ENCODE measurements around the gene KRT13.

The KRT13 gene

GRCh38 chr17:41520821-41521521 is 15.6 kb upstream of the KRT13 start:
- no peak overlapping the region for H3K4me3 ChIP-seq (ENCODE audit: low read depth, low read length)

- H3K4me3 ChIP-seq (ENCODE audit: low read depth, low read length) = no peak overlapping the region
These were observed 14.3 kb upstream of the KRT13 start for GRCh38 chr17:41519501-41520224.

- H3K4me3 ChIP-seq (ENCODE audit: low read depth, low read length) = no peak within 1 kb of the TSS
These were observed 13.5 kb upstream of the KRT13 start, which contains the start of gene KRT15 for GRCh38 chr17:41518789-41519449. TSS of gene KRT15 (minus strand) at chr17:41518890. CDS start at chr17:41518827, 63 bp downstream.

- H3K4me3 ChIP-seq (ENCODE audit: low read depth, low read length) = no peak overlapping the region
These were observed 12.6 kb upstream of the KRT13 start for GRCh38 chr17:41518031-41518430.

GRCh38 chr17:41516830-41517283 is 11.4 kb upstream of the KRT13 start:
- no peak overlapping the region for H3K4me3 ChIP-seq (ENCODE audit: low read depth, low read length)

- H3K4me3 ChIP-seq (ENCODE audit: low read depth, low read length) = no peak overlapping the region
These were observed 10.9 kb upstream of the KRT13 start for GRCh38 chr17:41516147-41516829.

GRCh38 chr17:41513168-41513547 is 7.7 kb upstream of the KRT13 start:
- H3K4me3 ChIP-seq (ENCODE audit: low read depth, low read length) = no peak overlapping the region

- H3K4me3 ChIP-seq (ENCODE audit: low read depth, low read length) = no peak overlapping the region
These were observed 7.2 kb upstream of the KRT13 start for GRCh38 chr17:41512546-41513167.

- H3K4me3 ChIP-seq (ENCODE audit: low read depth, low read length) = no peak overlapping the region
These were observed 6.3 kb upstream of the KRT13 start for GRCh38 chr17:41511716-41512115.

- H3K4me3 ChIP-seq (ENCODE audit: low read depth, low read length) = no peak overlapping the region
These were observed 5.7 kb upstream of the KRT13 start for GRCh38 chr17:41511116-41511515.

GRCh38 chr17:41510251-41511065 is 5.0 kb upstream of the KRT13 start:
- H3K4me3 ChIP-seq (ENCODE audit: low read depth, low read length) = no peak overlapping the region

- no peak overlapping the region for H3K4me3 ChIP-seq (ENCODE audit: low read depth, low read length)
These were observed 2.0 kb upstream of the KRT13 start for GRCh38 chr17:41507315-41507880.

- no peak overlapping the region for H3K4me3 ChIP-seq (ENCODE audit: low read depth, low read length)
These were observed 676 bp upstream of the KRT13 start for GRCh38 chr17:41505809-41506767.

GRCh38 chr17:41504246-41504977 is 1.0 kb downstream of the KRT13 start:
- no peak overlapping the region for H3K4me3 ChIP-seq (ENCODE audit: low read depth, low read length)

- H3K4me3 ChIP-seq (ENCODE audit: low read depth, low read length) = no peak overlapping the region
These were observed 2.2 kb downstream of the KRT13 start for GRCh38 chr17:41503202-41503601.

- no peak overlapping the region for H3K4me3 ChIP-seq (ENCODE audit: low read depth, low read length)
These were observed 5.1 kb downstream of the KRT13 start for GRCh38 chr17:41500131-41500911.

- no peak overlapping the region for H3K4me3 ChIP-seq (ENCODE audit: low read depth, low read length)
These were observed 5.7 kb downstream of the KRT13 start for GRCh38 chr17:41499714-41500113.
